HG03565 (cell line): Measurements from ENCODE around the gene KYAT1.

Source experiments
- ATAC-seq: cut with Tn5 transposase; IDR thresholded peaks from one replicate; pipeline ENCODE4 v1.9.1; 2021; ENCODE audit warnings: mild to moderate bottlenecking, moderate library complexity; ENCODE audit not compliant: unreplicated experiment

Gene KYAT1

GRCh38 chr9:128786681-128787601 is 94.8 kb downstream of the KYAT1 start, which contains the start of gene TBC1D13:
Gene TBC1D13 (plus strand): TSS chr9:128787253. CDS start chr9:128787354, 101 bp downstream.
- peak; percentile 72 for ATAC-seq

- no peak for ATAC-seq
Measured at GRCh38 chr9:128785427-128785826, 96.3 kb downstream of the KYAT1 start.
